Measurements from ENCODE around the gene OTOGL. TPM values are rescaled to one million over a fixed set of nuclear protein-coding genes. Genes with fewer than 3 reads are reported as not detected.
A peak's percentile ranks its signal among the peaks of the same experiment; 100 is the strongest.
"Not testable (repeated sequence)": the region's sequence is repeated elsewhere in the genome, so short reads cannot be mapped to it uniquely, and the experiment has no call there.

Gene OTOGL
- total RNA-seq, 1 donor from 2014 or later, result 5.3 TPM

DNA sequence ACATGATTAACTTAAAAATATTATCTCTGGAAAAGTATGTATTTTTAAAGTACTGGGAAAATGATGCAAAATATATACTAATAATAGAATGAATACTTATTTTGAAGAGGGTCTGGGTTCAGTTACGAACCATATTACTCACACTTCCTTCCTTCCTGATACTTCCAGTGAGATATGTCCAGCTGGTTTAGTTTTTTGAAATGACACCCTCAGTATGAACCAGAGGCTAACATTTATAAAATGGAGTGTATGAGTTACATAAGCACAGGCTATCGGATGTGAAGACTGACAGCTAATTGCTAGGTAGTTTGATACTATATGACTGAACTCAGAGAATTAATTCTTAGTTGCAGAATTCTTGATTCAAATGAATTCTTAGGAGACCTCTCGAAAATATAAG lies 122.9 kb downstream of the OTOGL start:
- peak; percentile 64 for DNase-seq (ENCODE audit: low read depth, low spot score)

DNA sequence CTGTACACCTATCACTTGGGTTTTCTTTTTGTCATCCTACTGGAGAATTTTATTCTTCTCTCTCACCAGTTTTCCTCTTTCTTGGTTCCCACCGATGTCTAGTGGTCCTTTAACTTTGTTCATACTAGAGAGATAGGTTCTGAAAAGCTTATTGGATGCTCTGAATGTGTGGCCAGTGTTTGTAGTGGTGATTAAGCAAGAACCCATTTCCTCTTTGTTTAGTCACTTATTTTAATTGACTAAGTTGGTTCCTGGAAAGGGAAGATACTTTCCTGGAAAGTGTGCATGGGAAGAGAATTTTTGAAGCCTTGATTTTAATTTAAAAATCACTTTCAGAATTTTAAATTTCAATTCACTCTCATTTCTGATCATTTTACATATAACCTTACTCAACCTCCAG lies 127.2 kb downstream of the OTOGL start:
- peak; percentile 47 for DNase-seq (ENCODE audit: low read depth, low spot score)

DNA sequence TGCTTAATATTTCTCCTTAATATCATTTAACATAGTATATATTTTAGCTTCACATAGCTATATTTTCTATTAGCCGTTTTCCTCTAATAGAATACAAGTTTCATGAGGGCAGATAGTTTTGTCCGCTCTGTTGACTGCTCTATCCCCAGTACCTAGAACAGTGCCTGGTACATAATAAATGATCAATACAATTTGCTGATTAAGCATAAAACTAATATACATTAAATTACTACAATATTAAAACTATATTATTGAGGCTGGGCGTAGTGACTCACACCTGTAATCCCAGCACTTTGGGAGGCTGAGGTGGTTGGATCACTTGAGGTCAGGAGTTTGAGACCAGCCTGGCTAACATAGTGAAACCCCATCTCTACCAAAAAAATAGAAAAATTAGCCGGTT lies 128.6 kb downstream of the OTOGL start:
- DNase-seq (ENCODE audit: low read depth, low spot score), result not testable (repeated sequence)

DNA sequence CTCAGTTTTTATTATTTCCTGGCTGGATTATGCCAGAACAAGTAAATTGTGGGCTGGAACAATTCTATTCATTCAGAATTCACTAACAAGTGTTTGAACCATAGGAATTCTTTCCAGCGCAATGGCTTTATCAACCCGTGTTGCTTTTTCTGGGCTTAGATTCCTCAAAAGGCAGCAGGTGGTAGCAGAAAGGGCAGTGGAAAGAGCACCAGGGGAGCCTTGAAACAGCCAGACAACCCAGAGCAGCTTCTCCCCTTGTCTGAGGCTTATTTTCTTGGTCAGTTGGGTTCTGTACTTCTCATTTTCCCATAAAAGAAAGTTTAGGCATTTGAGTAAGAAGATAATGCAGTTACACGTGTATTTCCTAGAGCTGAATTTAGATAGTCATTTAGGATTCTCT lies 130.7 kb downstream of the OTOGL start:
- DNase-seq (ENCODE audit: low read depth, low spot score), result no peak

DNA sequence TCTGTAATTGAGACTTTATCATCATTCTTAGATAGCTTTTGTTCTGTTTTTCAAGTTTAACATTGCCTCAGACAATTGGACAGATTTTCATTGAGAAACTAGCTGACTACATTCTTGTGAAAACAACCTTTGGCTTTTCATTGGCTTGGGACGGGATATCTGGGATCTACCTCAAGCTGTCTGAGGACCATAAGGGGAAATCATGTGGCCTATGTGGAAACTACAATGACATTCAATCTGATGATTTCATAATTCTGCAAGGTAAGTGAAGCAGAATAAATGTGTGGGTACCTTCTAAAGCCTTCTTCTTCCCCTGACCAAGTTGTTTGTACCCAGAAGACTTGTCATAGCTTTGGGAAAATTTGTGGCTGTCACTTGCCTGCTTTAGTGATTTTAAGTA lies 133.5 kb downstream of the OTOGL start:
- no peak for DNase-seq (ENCODE audit: low read depth, low spot score)

DNA sequence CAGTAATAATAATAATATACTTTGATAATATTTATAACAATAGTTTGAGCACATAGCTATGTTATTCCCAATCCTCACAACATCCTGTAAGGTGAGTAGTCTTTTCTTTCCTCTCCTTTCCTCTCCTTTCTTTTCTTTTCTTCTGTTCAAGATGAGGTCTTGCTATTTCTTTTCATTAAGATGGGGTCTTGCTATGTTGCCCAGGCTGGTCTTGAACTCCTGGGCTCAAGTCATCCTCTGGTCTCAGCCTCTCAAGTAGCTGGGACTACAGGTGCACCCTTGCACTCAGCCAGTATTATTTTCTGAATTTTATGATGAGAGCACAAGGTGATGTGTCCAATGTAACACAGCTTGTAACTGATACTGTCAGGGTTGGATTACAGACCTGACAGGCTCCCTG lies 134.6 kb downstream of the OTOGL start:
- no peak for DNase-seq (ENCODE audit: low read depth, low spot score)

DNA sequence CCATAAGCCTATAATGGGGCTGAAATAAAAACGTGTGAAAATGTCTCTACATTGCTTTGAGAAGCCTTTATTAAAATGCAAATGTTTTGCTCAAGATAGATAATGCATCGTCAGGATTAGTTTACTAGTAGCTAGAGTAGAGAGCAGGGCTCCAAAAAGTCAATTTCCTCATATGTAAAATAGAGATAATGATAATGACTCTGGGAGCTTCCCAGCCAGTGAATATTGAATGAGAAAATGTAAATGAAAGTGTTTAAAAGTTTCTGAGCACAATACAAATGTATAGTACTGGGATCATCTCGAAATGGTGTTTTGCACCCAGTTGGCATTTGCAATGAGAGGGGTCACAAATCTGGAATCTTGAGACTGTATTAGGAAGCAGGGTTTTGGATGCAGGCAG lies 135.3 kb downstream of the OTOGL start:
- DNase-seq (ENCODE audit: low read depth, low spot score), result no peak

DNA sequence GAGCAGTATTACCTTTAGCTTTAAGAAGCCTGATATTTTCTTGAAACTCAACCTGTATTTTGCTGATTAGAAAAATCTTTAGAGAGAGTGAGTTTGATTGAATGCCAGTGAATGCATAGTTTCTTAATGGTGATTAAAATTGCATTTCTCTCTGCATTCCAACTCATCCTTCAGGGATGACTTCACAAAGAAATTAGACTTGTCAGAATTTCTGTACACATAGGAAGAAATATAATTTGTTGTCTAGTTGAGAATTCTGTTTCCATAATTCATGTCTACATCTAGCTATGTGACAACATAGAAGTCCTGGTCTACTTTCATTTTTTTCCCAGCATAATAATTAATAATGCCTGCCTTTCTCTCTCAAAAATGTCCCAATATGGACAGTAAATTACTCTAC lies 136.6 kb downstream of the OTOGL start:
- no peak for DNase-seq (ENCODE audit: low read depth, low spot score)

DNA sequence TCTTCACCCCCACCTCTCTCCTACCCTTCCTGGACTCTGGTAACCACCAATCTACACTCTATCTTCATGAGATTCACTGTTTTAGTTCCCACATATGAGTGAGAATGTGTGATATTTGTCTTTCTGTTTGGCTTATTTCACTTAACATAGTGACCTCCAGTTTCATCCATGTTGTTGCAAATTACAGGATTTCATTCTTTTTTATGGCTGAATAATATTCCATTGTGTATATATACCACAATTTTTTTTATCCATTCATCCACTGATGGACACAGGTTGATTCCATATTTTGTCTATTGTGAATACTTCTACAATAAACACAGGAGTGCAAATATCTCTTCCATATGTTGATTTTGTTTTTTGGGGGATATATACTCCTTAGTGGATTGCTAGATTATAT lies 140.5 kb downstream of the OTOGL start:
- DNase-seq (ENCODE audit: low read depth, low spot score), result no peak

DNA sequence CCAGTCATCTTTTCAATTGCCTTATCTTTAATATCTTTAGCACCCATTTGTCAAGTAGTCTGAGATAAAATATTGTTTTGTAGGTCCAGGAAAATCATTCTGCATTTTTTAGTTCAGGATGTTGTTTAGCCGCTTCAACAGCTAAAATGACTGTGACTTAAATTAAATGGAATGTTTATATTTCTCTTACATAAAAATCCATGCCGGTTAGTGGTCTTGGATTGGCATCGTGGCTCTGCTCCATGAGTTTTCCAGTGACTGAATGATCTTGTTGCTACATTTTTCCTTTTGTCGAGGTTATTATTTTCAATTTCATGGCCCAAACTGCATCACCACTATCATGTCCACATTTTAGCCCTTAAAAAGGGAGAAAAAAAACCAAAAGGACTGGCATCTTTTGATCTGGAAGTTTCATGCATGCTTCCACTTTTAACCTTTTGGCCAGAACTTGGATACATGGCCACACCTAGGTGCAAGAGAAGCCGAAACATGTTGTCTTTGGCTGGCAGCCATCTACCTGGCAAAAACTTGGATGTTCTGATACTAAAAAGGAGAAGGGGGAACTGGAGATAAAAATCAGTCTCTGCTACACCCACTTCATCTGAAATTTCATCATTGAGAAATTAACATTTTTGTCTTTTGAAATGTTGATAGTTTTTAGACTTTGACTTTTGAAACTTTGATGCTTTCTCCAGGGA lies 142.4 kb downstream of the OTOGL start:
- no peak for DNase-seq (ENCODE audit: low read depth, low spot score)

DNA sequence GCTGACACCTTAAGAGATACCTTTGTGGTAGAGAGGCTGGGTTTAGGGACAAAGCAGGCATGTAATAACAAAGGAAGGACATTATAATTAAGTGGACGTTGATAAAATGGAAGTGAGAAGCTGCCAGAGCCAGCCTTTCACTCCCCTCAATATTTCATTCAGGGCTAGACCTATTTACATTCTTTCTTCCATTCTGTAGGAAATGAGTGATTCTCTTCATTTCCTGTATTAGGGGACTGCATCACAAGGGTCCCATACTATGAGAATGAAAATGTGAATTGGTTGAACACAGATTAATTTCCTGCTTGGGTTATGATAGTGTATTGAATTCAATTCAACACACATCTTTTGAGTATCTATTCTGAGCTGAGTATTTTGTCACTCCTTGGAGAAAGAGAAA lies 143.0 kb downstream of the OTOGL start:
- no peak for DNase-seq (ENCODE audit: low read depth, low spot score)

DNA sequence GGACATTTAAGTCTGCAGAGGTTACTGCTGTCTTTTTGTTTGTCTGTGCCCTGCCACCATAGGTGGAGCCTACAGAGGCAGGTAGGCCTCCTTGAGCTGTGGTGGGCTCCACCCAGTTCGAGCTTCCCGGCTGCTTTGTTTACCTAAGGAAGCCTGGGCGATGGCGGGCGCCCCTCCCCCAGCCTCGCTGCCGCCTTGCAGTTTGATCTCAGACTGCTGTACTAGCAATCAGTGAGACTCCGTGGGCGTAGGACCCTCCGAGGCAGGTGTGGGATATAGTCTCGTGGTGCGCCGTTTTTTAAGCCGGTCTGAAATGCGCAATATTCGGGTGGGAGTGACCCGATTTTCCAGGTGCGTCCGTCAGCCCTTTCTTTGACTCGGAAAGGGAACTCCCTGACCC lies 150.2 kb downstream of the OTOGL start:
- DNase-seq (ENCODE audit: low read depth, low spot score), result not testable (repeated sequence)

DNA sequence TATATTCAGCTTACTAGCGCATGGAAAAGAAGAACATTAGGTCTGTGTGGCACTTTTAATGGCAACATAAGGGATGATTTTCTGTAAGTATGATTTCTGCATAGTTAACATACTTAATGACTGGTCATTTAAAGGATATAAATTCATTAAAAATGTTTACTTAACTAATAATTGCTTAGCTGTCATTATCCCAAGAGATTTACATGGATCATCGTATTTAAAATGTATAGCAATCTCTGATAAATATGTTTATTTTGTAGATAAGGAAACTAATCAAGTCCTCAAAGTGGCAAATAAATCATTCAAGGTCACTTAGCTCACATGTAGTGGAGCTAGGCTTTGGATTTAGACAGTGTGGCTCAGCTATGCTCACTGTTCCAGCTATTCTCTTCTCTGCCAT lies 158.6 kb downstream of the OTOGL start:
- DNase-seq (ENCODE audit: low read depth, low spot score), result no peak

DNA sequence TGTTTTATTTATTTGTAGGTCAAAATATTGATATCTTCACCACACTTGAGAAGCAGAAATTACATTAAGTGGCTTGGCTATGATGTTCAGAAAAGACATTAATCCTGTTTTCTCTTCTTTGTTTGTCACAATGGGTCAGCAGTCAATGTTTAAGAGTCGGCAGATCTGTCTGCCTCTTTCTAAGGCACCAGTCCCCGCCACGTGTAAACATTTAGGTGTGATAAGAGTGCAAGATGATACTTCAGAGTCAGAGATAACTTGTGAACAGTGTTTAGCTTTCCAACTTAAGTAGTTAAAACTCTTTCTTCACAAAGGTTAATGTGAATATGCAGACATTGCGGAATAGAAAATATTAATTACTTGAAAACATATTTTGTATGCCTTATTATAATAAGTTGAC lies 160.9 kb downstream of the OTOGL start:
- no peak for DNase-seq (ENCODE audit: low read depth, low spot score)

DNA sequence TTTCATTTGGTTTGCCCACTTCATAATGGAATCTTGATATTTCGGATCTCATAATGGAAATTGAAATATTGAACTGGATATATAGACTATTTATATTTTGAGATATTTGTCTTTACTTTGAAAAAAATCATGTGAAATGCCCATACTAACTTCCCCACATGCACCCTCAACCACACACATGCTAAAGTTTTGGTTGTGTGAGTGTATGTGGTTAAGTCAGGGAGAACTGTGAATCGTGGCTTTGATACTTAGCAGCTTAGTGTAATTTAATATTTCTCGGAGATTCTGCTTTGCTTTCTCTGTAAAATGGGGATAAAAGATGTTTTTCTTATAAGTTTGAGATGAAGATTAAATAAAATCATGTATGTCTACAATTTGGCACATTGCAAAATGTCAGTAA lies 162.1 kb downstream of the OTOGL start:
- DNase-seq (ENCODE audit: low read depth, low spot score), result no peak

DNA sequence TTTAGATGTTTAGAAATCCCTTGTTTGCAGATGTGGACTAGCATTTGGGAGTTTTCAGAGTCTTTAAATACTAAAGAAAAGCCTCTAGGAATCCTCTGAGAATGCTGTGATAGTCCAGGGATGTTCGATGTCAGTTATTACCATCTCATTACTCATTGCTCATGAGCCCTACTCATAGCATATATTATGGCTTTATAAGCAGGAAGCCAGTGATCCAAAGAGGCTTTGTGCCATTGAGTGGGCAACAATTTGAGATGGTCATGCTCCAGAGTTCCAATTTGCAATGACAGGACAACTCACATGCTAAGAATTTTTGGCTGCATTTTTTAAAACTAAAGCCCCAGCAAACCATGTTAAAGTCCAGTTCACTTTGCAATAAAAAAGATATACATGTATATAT lies 163.0 kb downstream of the OTOGL start:
- DNase-seq (ENCODE audit: low read depth, low spot score), result no peak

DNA sequence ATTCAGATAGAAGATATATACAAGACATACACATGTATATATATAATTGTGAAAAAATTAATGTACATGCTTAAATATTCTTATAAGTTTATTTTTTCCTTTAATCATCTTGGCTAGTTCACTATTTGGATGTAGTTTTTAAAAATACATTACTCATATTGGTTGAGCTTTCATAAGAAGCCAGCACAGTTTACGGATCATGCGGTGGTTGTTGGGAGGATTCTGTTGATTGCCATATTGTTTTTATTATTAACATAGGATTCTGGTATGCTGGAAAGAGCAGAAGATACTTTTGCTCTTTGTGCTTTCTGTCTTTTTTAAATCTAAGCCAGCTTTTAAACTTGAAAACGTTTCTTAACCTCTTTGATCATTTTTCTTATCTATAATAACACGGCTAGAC lies 163.4 kb downstream of the OTOGL start:
- no peak for DNase-seq (ENCODE audit: low read depth, low spot score)

DNA sequence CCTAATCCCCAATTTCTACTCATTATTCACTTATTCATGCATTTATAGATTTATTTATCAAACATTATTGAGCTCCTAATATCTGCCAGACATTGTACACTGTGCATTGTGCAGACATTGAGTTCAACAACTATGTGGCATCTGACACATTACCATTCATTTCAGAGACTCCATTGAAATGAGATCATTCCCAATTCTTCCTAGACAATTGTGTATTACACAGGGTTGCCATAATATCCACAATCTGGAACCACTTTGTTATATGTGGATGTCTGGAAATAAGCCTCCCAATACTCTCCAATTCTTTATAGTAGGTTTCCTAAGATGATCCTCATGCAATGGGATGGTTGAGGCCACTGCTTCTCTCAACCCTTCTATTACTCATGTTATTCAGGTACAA lies 165.0 kb downstream of the OTOGL start:
- DNase-seq (ENCODE audit: low read depth, low spot score), result no peak

DNA sequence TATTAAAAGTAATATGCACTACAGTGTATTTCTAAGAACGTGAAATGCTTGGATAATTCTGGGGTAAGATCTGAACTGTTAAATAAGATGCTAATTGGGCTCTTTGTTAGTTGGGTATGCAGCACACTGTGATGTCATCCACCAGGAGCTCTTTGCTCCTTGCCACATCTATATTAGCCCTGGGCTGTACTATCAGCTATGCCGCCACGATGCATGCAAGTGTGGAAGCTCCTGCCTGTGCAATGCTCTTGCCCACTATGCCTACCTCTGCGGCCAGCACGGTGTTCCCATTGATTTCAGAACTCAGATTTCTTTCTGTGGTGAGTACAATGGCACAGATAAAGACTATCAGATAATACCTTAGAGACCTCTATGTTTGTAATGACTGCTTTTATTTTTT lies 165.6 kb downstream of the OTOGL start:
- DNase-seq (ENCODE audit: low read depth, low spot score), result no peak

DNA sequence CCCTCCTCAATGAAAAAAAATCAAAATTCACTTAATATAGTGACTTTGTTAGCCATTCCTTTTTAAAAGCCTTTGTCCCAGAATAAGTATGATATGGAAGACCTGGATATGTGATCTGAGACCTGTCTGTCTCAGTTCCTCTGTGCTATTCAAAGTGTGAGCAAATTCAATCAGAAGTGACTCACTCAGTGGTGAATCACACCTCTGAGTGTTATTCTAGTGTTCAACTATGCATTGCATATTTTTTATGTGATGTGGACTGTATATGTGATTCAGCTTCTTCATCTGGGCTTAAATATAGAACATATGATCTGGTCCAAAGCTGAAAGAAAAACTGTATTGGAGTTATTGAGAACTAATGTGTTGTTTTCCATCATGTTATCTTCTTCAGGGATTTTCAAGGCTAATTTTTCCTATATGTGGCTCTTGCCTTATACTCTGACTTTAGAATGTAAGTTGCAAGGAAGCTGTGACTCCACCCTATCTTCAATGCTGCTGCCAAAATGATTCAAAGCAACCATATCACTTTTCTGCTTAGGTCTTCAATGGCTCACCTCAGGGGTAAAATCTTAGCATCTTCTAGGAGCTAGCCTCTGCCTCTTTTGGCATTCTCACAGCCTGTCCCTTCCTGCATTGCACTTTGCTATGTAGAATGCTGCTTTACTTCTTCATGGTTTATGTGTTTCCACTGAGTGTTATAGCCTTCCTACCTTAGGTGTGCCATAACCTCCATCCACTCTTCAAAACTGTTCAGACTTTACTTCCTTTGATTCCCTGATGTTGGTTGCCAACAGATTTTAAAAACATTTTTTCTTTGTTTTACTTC lies 169.8 kb downstream of the OTOGL start:
- DNase-seq (ENCODE audit: low read depth, low spot score), result peak; percentile 43

DNA sequence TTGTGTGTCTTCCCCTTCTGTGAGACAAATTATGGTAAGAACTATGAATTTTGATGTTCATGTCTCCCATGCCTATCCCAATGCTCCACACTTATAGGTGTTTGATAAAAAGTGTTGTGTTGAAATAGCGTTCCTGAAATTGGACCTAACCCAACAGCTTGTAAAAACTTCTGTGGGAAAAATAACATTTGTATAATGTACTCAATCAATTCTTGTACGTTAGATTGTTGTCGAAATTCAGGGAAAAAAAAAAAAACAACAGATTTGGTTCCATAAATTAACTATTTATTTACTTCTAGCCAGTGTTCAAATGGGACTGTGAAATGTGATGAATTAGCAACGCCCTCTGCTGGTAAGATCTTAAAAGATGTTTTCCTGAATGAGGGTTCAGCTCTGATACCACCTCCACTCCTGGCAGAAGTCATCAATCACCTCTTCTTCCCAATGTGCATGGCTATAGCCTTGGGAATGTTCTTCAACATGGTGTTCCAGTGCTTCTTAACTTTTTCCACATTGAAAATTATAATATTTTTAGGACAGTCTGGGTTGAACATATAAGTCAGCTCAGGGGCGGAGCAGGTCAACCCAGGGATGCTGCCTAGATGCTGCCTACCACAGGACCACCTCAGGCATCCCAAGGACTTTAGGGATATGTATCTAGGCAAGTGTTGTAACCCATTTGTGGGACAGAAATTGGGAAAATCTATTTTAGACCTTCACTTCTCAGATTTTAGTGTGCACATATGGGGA lies 170.6 kb downstream of the OTOGL start:
- peak; percentile 8 for DNase-seq (ENCODE audit: low read depth, low spot score)

DNA sequence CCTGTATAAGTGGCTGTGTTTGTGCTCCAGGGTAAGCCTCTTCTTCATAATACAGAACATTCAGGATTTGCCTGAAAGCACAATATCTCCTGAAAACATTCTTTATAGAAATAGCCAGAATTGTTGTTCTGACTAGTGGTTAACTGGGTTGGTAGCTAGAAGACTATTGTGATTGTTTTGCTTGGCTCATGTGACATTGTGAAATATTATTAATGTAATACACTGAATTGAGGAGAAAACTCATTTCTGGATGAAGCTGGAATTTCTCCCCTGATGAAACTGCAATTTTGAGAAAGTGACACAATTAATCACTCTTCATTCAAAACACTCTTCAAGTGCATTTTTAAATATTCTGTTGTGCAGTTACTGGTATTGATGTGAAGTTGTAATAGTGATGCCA lies 172.4 kb downstream of the OTOGL start:
- DNase-seq (ENCODE audit: low read depth, low spot score), result no peak

Measured in pulmonary artery endothelial cell (primary cell).